Measurements from ENCODE around the gene PRRC2A. TPM values are rescaled to one million over a fixed set of nuclear protein-coding genes. Genes with fewer than 3 reads are reported as not detected.

Gene PRRC2A
- total RNA-seq, 1 donor from 2014 or later, result 81.2 TPM

DNA sequence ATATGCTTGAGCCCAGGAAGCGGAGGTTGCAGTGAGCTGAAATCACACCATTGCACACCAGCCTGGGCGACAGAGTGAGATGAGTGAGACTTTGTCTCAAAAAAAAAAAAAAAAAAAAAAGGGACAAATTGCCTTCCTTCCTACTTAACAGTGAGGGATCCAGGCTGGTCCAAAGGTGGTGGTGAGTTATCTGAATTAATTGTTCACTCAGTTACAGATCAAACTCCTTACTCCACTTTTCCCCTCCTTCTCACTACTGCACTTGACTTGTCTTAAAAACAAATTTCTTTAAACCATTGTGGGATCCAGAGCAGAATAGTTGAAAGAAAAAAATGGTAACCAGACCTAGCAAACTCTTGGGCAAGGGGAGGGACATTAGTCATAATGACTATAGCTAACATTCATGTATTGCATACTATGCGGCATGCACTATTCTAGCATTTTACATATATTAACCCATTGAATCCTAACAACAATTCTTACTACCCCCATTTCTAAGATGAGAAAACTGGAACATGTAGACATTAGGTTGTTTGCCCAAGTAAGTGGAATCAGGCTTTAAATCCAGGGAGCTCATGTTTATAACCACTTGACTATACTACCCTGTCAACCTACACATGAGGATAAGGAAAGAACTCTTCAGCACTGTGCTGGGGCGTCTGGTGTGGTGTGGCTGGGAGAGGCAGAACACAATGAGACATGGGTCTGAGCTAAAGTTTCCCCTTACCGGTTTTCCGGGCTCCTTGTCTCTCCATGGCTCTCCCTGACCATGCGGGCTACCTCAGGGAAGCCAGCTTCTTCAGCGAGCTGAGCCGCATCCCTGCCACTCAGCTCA lies 42.8 kb downstream of the PRRC2A start:
- DNase-seq (ENCODE audit: low read depth), result no peak
- H3K4me3 ChIP-seq (ENCODE audit: low read depth, low read length), result peak overlapping the region; percentile 98
- TF ChIP-seq CTCF (conservative IDR thresholded peaks at IDR 0.05; ENCODE audit: low read depth, low read length), result no peak

GRCh38 chr6:31663961-31664789 lies 43.7 kb downstream of the PRRC2A start:
- DNase-seq (ENCODE audit: low read depth), result no peak
- TF ChIP-seq CTCF (conservative IDR thresholded peaks at IDR 0.05; ENCODE audit: low read depth, low read length), result no peak
- H3K4me3 ChIP-seq (ENCODE audit: low read depth, low read length), result peak overlapping the region; percentile 98

DNA sequence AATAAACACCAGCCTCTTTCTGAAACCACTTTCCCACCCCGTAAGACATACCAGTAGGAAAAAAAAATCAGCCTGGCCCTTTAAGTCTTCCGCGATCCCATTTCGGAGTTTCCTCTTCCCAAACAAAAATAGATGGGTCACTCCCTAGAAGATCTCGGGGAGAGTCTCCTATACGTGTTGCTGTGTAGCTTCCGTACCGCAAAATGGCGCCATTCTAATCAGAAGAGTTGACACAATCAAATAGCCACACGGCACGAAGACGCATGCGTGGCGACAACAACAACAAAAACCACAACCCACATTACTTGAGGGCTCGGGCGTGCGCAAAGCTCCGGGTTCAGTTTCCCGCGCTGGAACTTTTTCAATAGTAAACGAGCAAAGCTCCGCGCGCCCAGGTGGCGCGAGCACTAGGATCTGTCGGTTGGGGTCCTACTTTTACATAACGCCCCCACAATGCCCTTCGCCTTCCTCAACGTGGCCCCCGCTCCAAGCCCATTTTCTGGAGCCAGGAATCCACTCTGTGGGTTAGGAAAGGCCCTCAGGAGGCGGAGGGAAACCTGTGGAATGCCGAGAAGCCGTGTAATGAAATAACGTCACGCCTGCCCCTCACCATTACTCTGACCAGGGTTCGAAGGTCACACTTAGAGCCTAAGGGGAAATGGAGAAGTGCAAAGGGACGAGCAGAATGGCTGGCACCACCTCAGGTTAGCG lies 44.4 kb downstream of the PRRC2A start, which contains the start of gene GPANK1:
GPANK1 (minus strand) TSS at position 208 of the 711 bp plus-strand sequence. CDS start 519 bp downstream, outside the sequence.
- DNase-seq (ENCODE audit: low read depth), result peak; percentile 62
- TF ChIP-seq CTCF (conservative IDR thresholded peaks at IDR 0.05; ENCODE audit: low read depth, low read length), result no peak
- H3K4me3 ChIP-seq (ENCODE audit: low read depth, low read length), result peak within 1 kb of the TSS; percentile 98

DNA sequence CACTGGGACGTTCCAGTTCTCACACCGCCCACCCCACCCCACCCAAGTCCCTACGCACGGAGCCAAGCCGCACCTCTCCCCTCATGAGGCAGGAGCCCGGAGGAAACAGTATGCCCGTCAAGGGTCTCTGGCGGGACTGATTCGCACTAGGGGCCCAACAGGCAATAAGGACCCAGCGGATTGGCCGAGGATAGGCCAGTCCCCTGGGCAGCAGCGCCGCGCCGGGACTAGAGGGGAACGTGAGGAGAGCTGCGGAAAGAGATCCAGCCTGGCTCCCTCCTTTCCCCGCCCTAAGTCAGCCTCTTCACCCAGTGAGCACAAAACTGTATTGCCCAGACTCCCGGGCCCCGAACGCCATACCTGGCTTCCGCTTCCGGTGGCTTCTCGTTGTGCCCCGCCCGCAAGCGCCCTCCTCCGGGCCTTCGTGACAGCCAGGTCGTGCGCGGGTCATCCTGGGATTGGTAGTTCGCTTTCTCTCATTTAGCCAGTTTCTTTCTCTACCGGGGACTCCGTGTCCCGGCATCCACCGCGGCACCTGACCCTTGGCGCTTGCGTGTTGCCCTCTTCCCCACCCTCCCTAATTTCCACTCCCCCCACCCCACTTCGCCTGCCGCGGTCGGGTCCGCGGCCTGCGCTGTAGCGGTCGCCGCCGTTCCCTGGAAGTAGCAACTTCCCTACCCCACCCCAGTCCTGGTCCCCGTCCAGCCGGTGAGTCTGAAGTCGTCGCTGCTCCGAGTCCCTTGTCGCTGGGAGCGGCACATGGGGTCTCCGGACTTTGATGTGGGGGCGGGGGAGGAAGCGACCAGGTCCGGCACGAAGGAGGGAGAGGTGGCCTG lies 45.2 kb downstream of the PRRC2A start, which contains the start of gene CSNK2B:
CSNK2B (plus strand) TSS at position 580 of the 836 bp plus-strand sequence. CDS start 752 bp downstream, outside the sequence.
- peak; percentile 77 for DNase-seq (ENCODE audit: low read depth)
- TF ChIP-seq CTCF (conservative IDR thresholded peaks at IDR 0.05; ENCODE audit: low read depth, low read length), result no peak
- H3K4me3 ChIP-seq (ENCODE audit: low read depth, low read length), result peak within 1 kb of the TSS; percentile 98

DNA sequence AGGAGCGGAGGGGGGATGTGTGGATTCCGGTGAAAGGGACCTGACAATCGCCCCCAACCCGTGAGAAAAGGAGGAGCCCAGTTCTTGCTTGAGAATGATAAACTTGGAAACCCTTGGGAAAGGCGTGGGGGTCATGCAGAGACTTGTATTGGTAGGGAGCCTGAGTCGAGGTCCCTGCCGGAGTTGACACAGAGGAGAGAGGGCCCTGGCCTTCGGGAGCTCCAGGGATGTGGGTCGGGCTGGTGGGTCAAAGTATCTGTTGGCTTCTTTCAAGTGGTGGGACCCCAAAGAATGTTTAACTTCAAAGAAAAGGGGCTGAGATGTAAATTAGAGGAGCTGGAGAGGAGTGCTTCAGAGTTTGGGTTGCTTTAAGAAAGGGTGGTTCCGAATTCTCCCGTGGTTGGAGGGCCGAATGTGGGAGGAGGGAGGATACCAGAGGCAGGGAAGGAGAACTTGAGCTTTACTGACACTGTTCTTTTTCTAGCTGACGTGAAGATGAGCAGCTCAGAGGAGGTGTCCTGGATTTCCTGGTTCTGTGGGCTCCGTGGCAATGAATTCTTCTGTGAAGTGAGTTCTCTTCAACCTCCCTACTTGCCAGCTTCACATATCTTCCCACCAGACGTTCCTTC lies 45.9 kb downstream of the PRRC2A start:
- DNase-seq (ENCODE audit: low read depth), result no peak
- H3K4me3 ChIP-seq (ENCODE audit: low read depth, low read length), result peak overlapping the region; percentile 98
- no peak for TF ChIP-seq CTCF (conservative IDR thresholded peaks at IDR 0.05; ENCODE audit: low read depth, low read length)
